ENCODE results near the gene CHURC1. TPM values are rescaled to one million over a fixed set of nuclear protein-coding genes. Genes with fewer than 3 reads are reported as not detected.

CHURC1 gene
- total and polyA plus RNA-seq, 2 experiments from 2014 or later, result 42.0 to 218 TPM

- H3K4me1 ChIP-seq (ENCODE audit: insufficient read depth), result peaks cover 50% of the 10 kb centered on the region
- H3K4me1 Mint-ChIP-seq, result peaks cover 55% of the 10 kb centered on the region
- DNase-seq (ENCODE audit: low spot score) (no peak), ATAC-seq (no peak)
- H4K20me1 ChIP-seq (replicated peaks; ENCODE audit: insufficient read depth), result peaks cover 5% of the 10 kb centered on the region; the same call in 1 of the 2 replicates
- no peak overlapping the region for H2AFZ ChIP-seq
- H3K79me2 ChIP-seq (replicated peaks; ENCODE audit: insufficient read depth), result peaks cover 39% of the 10 kb centered on the region
- peaks cover 10% of the 10 kb centered on the region for H3K27me3 Mint-ChIP-seq (ENCODE audit: insufficient read depth, low read depth, poor library complexity)
- H3K27me3 ChIP-seq (ENCODE audit: insufficient read depth), result no peaks in the 10 kb centered on the region; the same call in 1 of the 2 replicates
- H3K4me3 ChIP-seq, result peak overlapping the region; percentile 87; the same call in 1 of the 2 replicates
- H3K27ac Mint-ChIP-seq, result no peak overlapping the region
- no peaks in the 10 kb centered on the region for H3K36me3 ChIP-seq (ENCODE audit: insufficient read depth)
- H3K4me3 Mint-ChIP-seq, result no peak overlapping the region; the same call in 2 of the 3 replicates
- no peaks in the 10 kb centered on the region for H3K9me3 Mint-ChIP-seq
- H3F3A ChIP-seq (replicated peaks; ENCODE audit: low read depth), result peaks cover 13% of the 10 kb centered on the region
- peaks cover 19% of the 10 kb centered on the region for H3K36me3 Mint-ChIP-seq (ENCODE audit: low read depth)
- H3K4me2 ChIP-seq, result peak overlapping the region; percentile 98
- no peak for TF ChIP-seq NANOG (IDR thresholded peaks at IDR 0.05; ENCODE audit: borderline replicate concordance)
- TF ChIP-seq POLR2AphosphoS5 (IDR thresholded peaks at IDR 0.05; ENCODE audit: low read depth), result no peak
- no peak for TF ChIP-seq CTCF (conservative IDR thresholded peaks at IDR 0.05; ENCODE audit: low read depth in 2 of 2)
- TF ChIP-seq ZNF462 (CRISPR knock-in tag; IDR thresholded peaks at IDR 0.05), result no peak
- TF ChIP-seq ZNF331 (CRISPR knock-in tag; IDR thresholded peaks at IDR 0.05; ENCODE audit: low read depth), result no peak
- no peak for TF ChIP-seq ETS1 (IDR thresholded peaks at IDR 0.05)
- no peak for TF ChIP-seq CREB1 (CRISPR knock-in tag; IDR thresholded peaks at IDR 0.05; ENCODE audit: low read depth)
- TF ChIP-seq EZH2 (IDR thresholded peaks at IDR 0.05; ENCODE audit: low read depth, unreplicated experiment), result no peak
- TF ChIP-seq REST (IDR thresholded peaks at IDR 0.05; ENCODE audit: unreplicated experiment), result no peak
- TF ChIP-seq EZH2phosphoT487 (IDR thresholded peaks at IDR 0.05; ENCODE audit: unreplicated experiment), result no peak
- no peak for TF ChIP-seq STAT1 (IDR thresholded peaks at IDR 0.05; ENCODE audit: unreplicated experiment)
- no peak for TF ChIP-seq JUNB (IDR thresholded peaks at IDR 0.05; ENCODE audit: unreplicated experiment)
- no peak for TF ChIP-seq ZNF114 (CRISPR knock-in tag; IDR thresholded peaks at IDR 0.05)
- no peaks in the 10 kb centered on the region; the same call in 1 of the 2 replicates for H3K9me2 ChIP-seq (ENCODE audit: insufficient read depth)
- no peak overlapping the region for H3K27ac ChIP-seq (ENCODE audit: low read depth)
These were observed 55.8 kb downstream of the CHURC1 start for GRCh38 chr14:64970041-64970440.
